Tibial nerve (tissue), 4 donors: ENCODE measurements around the gene OSBPL10.
"Not testable (repeated sequence)": the region's sequence is repeated elsewhere in the genome, so short reads cannot be mapped to it uniquely, and the experiment has no call there.

ENCODE experiments used
- EP300 ChIP-seq, 2 donors: sonication (generic); formaldehyde crosslinking; IDR thresholded peaks; one replicate each; pipeline ENCODE4 v1.6.1; 2017; ENCODE audit warnings: antibody characterized with exemption in 2 of 2, mild to moderate bottlenecking in 1 of 2
- POLR2A ChIP-seq, 2 donors: fragments of 450-650 bp; IDR thresholded peaks; one replicate each; pipeline ENCODE4 v1.6.1; 2017; ENCODE audit warnings: antibody characterized with exemption in 2 of 2, mild to moderate bottlenecking in 2 of 2, moderate library complexity in 2 of 2
- TF ChIP-seq, protein P1 (sequence below), 5 experiments: fragments of 200-600 bp in 3 of 5; fragments of 450-650 bp in 2 of 5; sonication (generic) in 3 of 5; IDR thresholded peaks; one replicate each; pipeline ENCODE4 v1.5.1; 2016 to 2019; ENCODE audit warnings: antibody characterized with exemption in 5 of 5, mild to moderate bottlenecking in 3 of 5, moderate library complexity in 2 of 5

- not testable (repeated sequence) for TF ChIP-seq POLR2A, EP300 (IDR thresholded peaks at IDR 0.05)
- TF ChIP-seq, protein P1, sequence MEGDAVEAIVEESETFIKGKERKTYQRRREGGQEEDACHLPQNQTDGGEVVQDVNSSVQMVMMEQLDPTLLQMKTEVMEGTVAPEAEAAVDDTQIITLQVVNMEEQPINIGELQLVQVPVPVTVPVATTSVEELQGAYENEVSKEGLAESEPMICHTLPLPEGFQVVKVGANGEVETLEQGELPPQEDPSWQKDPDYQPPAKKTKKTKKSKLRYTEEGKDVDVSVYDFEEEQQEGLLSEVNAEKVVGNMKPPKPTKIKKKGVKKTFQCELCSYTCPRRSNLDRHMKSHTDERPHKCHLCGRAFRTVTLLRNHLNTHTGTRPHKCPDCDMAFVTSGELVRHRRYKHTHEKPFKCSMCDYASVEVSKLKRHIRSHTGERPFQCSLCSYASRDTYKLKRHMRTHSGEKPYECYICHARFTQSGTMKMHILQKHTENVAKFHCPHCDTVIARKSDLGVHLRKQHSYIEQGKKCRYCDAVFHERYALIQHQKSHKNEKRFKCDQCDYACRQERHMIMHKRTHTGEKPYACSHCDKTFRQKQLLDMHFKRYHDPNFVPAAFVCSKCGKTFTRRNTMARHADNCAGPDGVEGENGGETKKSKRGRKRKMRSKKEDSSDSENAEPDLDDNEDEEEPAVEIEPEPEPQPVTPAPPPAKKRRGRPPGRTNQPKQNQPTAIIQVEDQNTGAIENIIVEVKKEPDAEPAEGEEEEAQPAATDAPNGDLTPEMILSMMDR (IDR thresholded peaks at IDR 0.05) = not testable (repeated sequence)
These were observed 198.8 kb downstream of the OSBPL10 start for GRCh38 chr3:31782306-31782705.
